LNCAP (cell line): ENCODE results near the gene LDLRAD3.

ENCODE experiments used
- CTCF ChIP-seq: fragments of 450-650 bp; IDR thresholded peaks from 2 replicates; pipeline ENCODE4 v1.5.1; 2017; ENCODE audit warnings: mild to moderate bottlenecking

Gene LDLRAD3

GRCh38 chr11:36029616-36030015 lies 85.8 kb downstream of the LDLRAD3 start:
- TF ChIP-seq CTCF, result no peak

GRCh38 chr11:36030731-36031281 lies 86.9 kb downstream of the LDLRAD3 start:
- TF ChIP-seq CTCF, result no peak

- TF ChIP-seq CTCF, result no peak
Observed at GRCh38 chr11:36033082-36033751, 89.4 kb downstream of the LDLRAD3 start.

- no peak for TF ChIP-seq CTCF
Observed at GRCh38 chr11:36033936-36034335, 90.1 kb downstream of the LDLRAD3 start.

GRCh38 chr11:36034551-36035331 lies 90.9 kb downstream of the LDLRAD3 start:
- TF ChIP-seq CTCF, result no peak

GRCh38 chr11:36035454-36035853 lies 91.6 kb downstream of the LDLRAD3 start:
- no peak for TF ChIP-seq CTCF

- no peak for TF ChIP-seq CTCF
Observed at GRCh38 chr11:36035999-36036398, 92.1 kb downstream of the LDLRAD3 start.
